CD4-positive, alpha-beta memory T cell (primary cell): ENCODE measurements around the gene CARS1. TPM values are rescaled to one million over a fixed set of nuclear protein-coding genes. Genes with fewer than 3 reads are reported as not detected.
A peak's percentile ranks its signal among the peaks of the same experiment; 100 is the strongest.

Experiments used
- CTCF ChIA-PET: fragments of 350-600 bp; sonication (Branson Sonifier 250); formaldehyde crosslinking; loops from one replicate; lab custom pipeline; 2021; ENCODE audit warnings: inconsistent platforms; ENCODE audit not compliant: partially characterized antibody; lab: Charles Lee
- POLR2A ChIA-PET: fragments of 350-600 bp; sonication (Branson Sonifier 250); formaldehyde crosslinking; loops from one replicate; lab custom pipeline; 2021; ENCODE audit not compliant: partially characterized antibody; lab: Charles Lee
- DNase-seq, 5 donors: peaks; one replicate each; pipeline versions ENCODE4 v3.0.0 to v3.0.0-alpha.2; 2020 to 2022; ENCODE audit warnings: mixed read lengths in 1 of 5
- H3K27ac ChIP-seq: one replicate; pipeline ENCODE4 v1.7.0; 2013; ENCODE audit warnings: low read depth, low read length
- H3K27me3 ChIP-seq: 2 replicates; pipeline ENCODE4 v1.7.0; 2013; ENCODE audit warnings: mild to moderate bottlenecking, low read length, moderate library complexity; ENCODE audit not compliant: insufficient read depth
- H3K36me3 ChIP-seq: 2 replicates; pipeline ENCODE4 v1.7.0; 2013; ENCODE audit warnings: mild to moderate bottlenecking, low read length, moderate library complexity; ENCODE audit not compliant: insufficient read depth
- H3K4me1 ChIP-seq: 2 replicates; pipeline ENCODE4 v1.7.0; 2013; ENCODE audit warnings: mild to moderate bottlenecking, low read length, moderate library complexity; ENCODE audit not compliant: insufficient read depth
- H3K4me3 ChIP-seq, 2 donors: one replicate each; pipeline ENCODE4 v1.7.0; 2013; ENCODE audit warnings: low read length in 2 of 2, mild to moderate bottlenecking in 1 of 2
- H3K9me3 ChIP-seq, 2 donors: one replicate each; pipeline ENCODE4 v1.7.0; 2013; ENCODE audit warnings: low read length in 2 of 2, control low read depth in 1 of 2; ENCODE audit not compliant: control insufficient read depth in 1 of 2
- H3K27ac Mint-ChIP-seq, 7 donors: one replicate each; pipeline ENCODE4 v1.8.0; 2020 to 2021; ENCODE audit warnings: mixed read lengths in 7 of 7, mild to moderate bottlenecking in 6 of 7, inconsistent platforms in 3 of 7, moderate library complexity in 3 of 7
- H3K27me3 Mint-ChIP-seq, 2 donors: one replicate each; pipeline ENCODE4 v1.8.0; 2020 to 2021; ENCODE audit warnings: mixed read lengths in 2 of 2
- H3K36me3 Mint-ChIP-seq, 2 donors: one replicate each; pipeline ENCODE4 v1.8.0; 2020 to 2021; ENCODE audit warnings: mixed read lengths in 2 of 2, inconsistent platforms in 1 of 2, mild to moderate bottlenecking in 1 of 2
- H3K4me1 Mint-ChIP-seq, 4 donors: one replicate each; pipeline ENCODE4 v1.8.0; 2020 to 2021; ENCODE audit warnings: mixed read lengths in 4 of 4, mild to moderate bottlenecking in 1 of 4
- H3K4me3 Mint-ChIP-seq, 8 donors: one replicate each; pipeline ENCODE4 v1.8.0; 2020 to 2021; ENCODE audit warnings: mixed read lengths in 8 of 8, mild to moderate bottlenecking in 7 of 8, moderate library complexity in 6 of 8, inconsistent platforms in 3 of 8
- H3K9me3 Mint-ChIP-seq, 8 donors: one replicate each; pipeline ENCODE4 v1.8.0; 2020 to 2021; ENCODE audit warnings: mixed read lengths in 8 of 8, mild to moderate bottlenecking in 5 of 8, inconsistent platforms in 3 of 8, moderate library complexity in 1 of 8
- intact Hi-C: fragments of 100-400 bp; cut with micrococcal nuclease; formaldehyde crosslinking; loops from one replicate; pipeline ENCODE4 v1.15.1; 2023
- polyA plus RNA-seq, 2 donors: library from polyadenylated mRNA; unstranded; fragments of 300-500 nt; fragmentation: Illumina TruSeq; gene quantifications; one replicate each; pipeline ENCODE4 v1.2.3, GENCODE V29; 2021
- total RNA-seq, 2 experiments: library from RNA; stranded (reverse); gene quantifications; one replicate each; pipeline ENCODE4 v1.2.3, GENCODE V29; 2021

CARS1 gene
- total and polyA plus RNA-seq, 4 experiments from 2014 or later, result 37.1 to 80.3 (median 57.1) TPM

GRCh38 chr11:2992234-2992996 lies 64.8 kb downstream of the CARS1 start, which contains the start of gene NAP1L4:
Gene NAP1L4, minus strand, starts transcription at chr11:2992329. Its CDS starts 13,109 bp downstream, at chr11:2979220.
- intact Hi-C loops, result loop anchor here (1.0 to 5.0 kb wide), 7 partner anchors 17 to 592 kb away; partner anchors contain the start of genes CARS1, CDKN1C and TSSC4
- peak within 1 kb of the TSS; percentile 96 to 100 (median 98) for H3K4me3 Mint-ChIP-seq
- H3K4me3 ChIP-seq, result peak within 1 kb of the TSS; percentile 76 to 90

GRCh38 chr11:2991452-2992233 lies 65.6 kb downstream of the CARS1 start:
- CTCF ChIA-PET, result interaction anchor here (1.6 kb wide), 1 partner anchor 22 kb away, joined by 11 read pairs; no protein-coding TSS in a partner anchor
- peak overlapping the region; percentile 84 for H3K27ac ChIP-seq
- H3K36me3 Mint-ChIP-seq, result peaks cover 5 to 32% of the 10 kb centered on the region in 2 donors
- peaks cover 4% of the 10 kb centered on the region for H3K36me3 ChIP-seq
- peaks cover 0 to 2% (median 0%) of the 10 kb centered on the region in 8 donors for H3K9me3 Mint-ChIP-seq
- DNase-seq, result no peak
- peak overlapping the region; percentile 96 to 100 (median 98) for H3K4me3 Mint-ChIP-seq
- H3K27me3 ChIP-seq, result no peaks in the 10 kb centered on the region
- H3K4me1 ChIP-seq, result peaks cover 39% of the 10 kb centered on the region
- H3K4me3 ChIP-seq, result peak overlapping the region; percentile 48 to 90
- POLR2A ChIA-PET, result interaction anchor here (0.6 to 8.8 kb wide), 13 partner anchors 8 to 104 kb away, joined by 3 to 178 read pairs (median 4); partner anchors contain the start of gene CARS1
- intact Hi-C loops, result loop anchor here (1.0 to 5.0 kb wide), 7 partner anchors 16 to 591 kb away; partner anchors contain the start of genes CARS1, CDKN1C and TSSC4
- H3K4me1 Mint-ChIP-seq, result peaks cover 18 to 64% (median 30%) of the 10 kb centered on the region in 4 donors
- peak overlapping the region; percentile 97 to 99 (median 99) for H3K27ac Mint-ChIP-seq
- peaks cover 0 to 2% of the 10 kb centered on the region in 2 donors for H3K27me3 Mint-ChIP-seq
- H3K9me3 ChIP-seq, result no peaks in the 10 kb centered on the region

More at GRCh38 chr11:2992234-2992996, 64.8 kb downstream of the CARS1 start, which contains the start of gene NAP1L4:
- peaks cover 0 to 2% (median 0%) of the 10 kb centered on the region in 8 donors for H3K9me3 Mint-ChIP-seq
- POLR2A ChIA-PET, result interaction anchor here (0.6 to 8.8 kb wide), 12 partner anchors 9 to 99 kb away, joined by 3 to 178 read pairs (median 4); partner anchors contain the start of genes CARS1 and PHLDA2
- H3K4me1 Mint-ChIP-seq, result peaks cover 12 to 57% (median 25%) of the 10 kb centered on the region in 4 donors
- Histone ChIP-seq H3K27me3 (no peaks in the 10 kb centered on the region), H3K36me3 (no peaks in the 10 kb centered on the region), H3K9me3 (no peaks in the 10 kb centered on the region), H3K27ac (peak within 1 kb of the TSS; percentile 84), H3K4me1 (peaks cover 31% of the 10 kb centered on the region)
- peaks cover 5 to 32% of the 10 kb centered on the region in 2 donors for H3K36me3 Mint-ChIP-seq
- peaks cover 0 to 2% of the 10 kb centered on the region in 2 donors for H3K27me3 Mint-ChIP-seq
- peak; percentile 94 to 97 (median 95) for DNase-seq
- H3K27ac Mint-ChIP-seq, result peak within 1 kb of the TSS; percentile 97 to 99 (median 99)
- CTCF ChIA-PET, result interaction anchor here (1.6 kb wide), 1 partner anchor 22 kb away, joined by 11 read pairs; no protein-coding TSS in a partner anchor

GRCh38 chr11:2990617-2991451 lies 66.4 kb downstream of the CARS1 start:
- H3K27me3 ChIP-seq, result no peaks in the 10 kb centered on the region
- peaks cover 47% of the 10 kb centered on the region for H3K4me1 ChIP-seq
- ChIA-PET POLR2A (interaction anchor here (0.7 to 8.8 kb wide), 10 partner anchors 9 to 103 kb away, joined by 3 to 178 read pairs (median 5); partner anchors contain the start of gene CARS1), CTCF (interaction anchor here (1.0 to 3.1 kb wide), 6 partner anchors 12 to 98 kb away, joined by 3 to 24 read pairs (median 11); no protein-coding TSS in a partner anchor)
- peaks cover 0 to 2% of the 10 kb centered on the region in 2 donors for H3K27me3 Mint-ChIP-seq
- intact Hi-C loops, result loop anchor here (5.0 kb wide), 2 partner anchors 104 to 431 kb away; partner anchors contain the start of gene CDKN1C
- H3K4me1 Mint-ChIP-seq, result peaks cover 18 to 64% (median 33%) of the 10 kb centered on the region in 4 donors
- H3K4me3 ChIP-seq, result peak overlapping the region; percentile 48 to 90
- H3K9me3 ChIP-seq, result no peaks in the 10 kb centered on the region
- H3K27ac Mint-ChIP-seq, result peak overlapping the region; percentile 97 to 99 (median 97)
- H3K36me3 Mint-ChIP-seq, result peaks cover 5 to 32% of the 10 kb centered on the region in 2 donors
- H3K27ac ChIP-seq, result peak overlapping the region; percentile 84
- DNase-seq, result peak; percentile 12 to 53 (median 20)
- peak overlapping the region; percentile 93 to 100 (median 98) for H3K4me3 Mint-ChIP-seq
- H3K36me3 ChIP-seq, result peaks cover 4% of the 10 kb centered on the region
- H3K9me3 Mint-ChIP-seq, result peaks cover 0 to 2% (median 0%) of the 10 kb centered on the region in 8 donors

GRCh38 chr11:2989551-2989950 lies 67.7 kb downstream of the CARS1 start:
- Histone ChIP-seq H3K27ac (peak overlapping the region; percentile 84), H3K4me3 (peak overlapping the region; percentile 48 to 90), H3K36me3 (peaks cover 5% of the 10 kb centered on the region), H3K27me3 (no peaks in the 10 kb centered on the region), H3K9me3 (no peaks in the 10 kb centered on the region), H3K4me1 (peaks cover 59% of the 10 kb centered on the region)
- H3K27me3 Mint-ChIP-seq, result peaks cover 0 to 2% of the 10 kb centered on the region in 2 donors
- H3K36me3 Mint-ChIP-seq, result peaks cover 6 to 39% of the 10 kb centered on the region in 2 donors
- ChIA-PET CTCF (interaction anchor here (1.0 to 3.1 kb wide), 6 partner anchors 11 to 97 kb away, joined by 3 to 24 read pairs (median 10); no protein-coding TSS in a partner anchor), POLR2A (interaction anchor here (0.6 to 8.8 kb wide), 15 partner anchors 8 to 67 kb away, joined by 3 to 178 read pairs (median 5); partner anchors contain the start of gene CARS1)
- peak overlapping the region; percentile 80 to 99 (median 97) for H3K27ac Mint-ChIP-seq
- no peaks in the 10 kb centered on the region for H3K9me3 Mint-ChIP-seq
- H3K4me3 Mint-ChIP-seq, result peak overlapping the region; percentile 93 to 100 (median 98)
- H3K4me1 Mint-ChIP-seq, result peaks cover 24 to 73% (median 40%) of the 10 kb centered on the region in 4 donors
- DNase-seq, result peak in 1 of 5 donors; percentile 8
- intact Hi-C loops, result loop anchor here (5.0 kb wide), 1 partner anchor 42 kb away; no protein-coding TSS in a partner anchor

GRCh38 chr11:2989006-2989405 lies 68.2 kb downstream of the CARS1 start:
- peak overlapping the region; percentile 80 to 99 (median 97) for H3K27ac Mint-ChIP-seq
- peak overlapping the region; percentile 48 to 90 for H3K4me3 ChIP-seq
- ChIA-PET POLR2A (interaction anchor here (0.8 to 8.8 kb wide), 16 partner anchors 9 to 97 kb away, joined by 3 to 178 read pairs (median 5); partner anchors contain the start of gene CARS1), CTCF (interaction anchor here (0.8 to 3.1 kb wide), 5 partner anchors 10 to 97 kb away, joined by 3 to 24 read pairs (median 13); no protein-coding TSS in a partner anchor)
- H3K27me3 Mint-ChIP-seq, result peaks cover 0 to 2% of the 10 kb centered on the region in 2 donors
- H3K36me3 ChIP-seq, result peaks cover 7% of the 10 kb centered on the region
- H3K4me1 ChIP-seq, result peaks cover 65% of the 10 kb centered on the region
- H3K9me3 Mint-ChIP-seq, result no peaks in the 10 kb centered on the region
- intact Hi-C loops, result loop anchor here (5.0 kb wide), 1 partner anchor 42 kb away; no protein-coding TSS in a partner anchor
- no peaks in the 10 kb centered on the region for H3K9me3 ChIP-seq
- peak overlapping the region; percentile 84 for H3K27ac ChIP-seq
- peaks cover 9 to 41% of the 10 kb centered on the region in 2 donors for H3K36me3 Mint-ChIP-seq
- no peaks in the 10 kb centered on the region for H3K27me3 ChIP-seq
- H3K4me1 Mint-ChIP-seq, result peaks cover 26 to 73% (median 43%) of the 10 kb centered on the region in 4 donors
- peak overlapping the region; percentile 93 to 100 (median 98) for H3K4me3 Mint-ChIP-seq
- DNase-seq, result peak in 2 of 5 donors; percentile 13 to 19
